ENCODE data around the gene ASTN2.

DNA sequence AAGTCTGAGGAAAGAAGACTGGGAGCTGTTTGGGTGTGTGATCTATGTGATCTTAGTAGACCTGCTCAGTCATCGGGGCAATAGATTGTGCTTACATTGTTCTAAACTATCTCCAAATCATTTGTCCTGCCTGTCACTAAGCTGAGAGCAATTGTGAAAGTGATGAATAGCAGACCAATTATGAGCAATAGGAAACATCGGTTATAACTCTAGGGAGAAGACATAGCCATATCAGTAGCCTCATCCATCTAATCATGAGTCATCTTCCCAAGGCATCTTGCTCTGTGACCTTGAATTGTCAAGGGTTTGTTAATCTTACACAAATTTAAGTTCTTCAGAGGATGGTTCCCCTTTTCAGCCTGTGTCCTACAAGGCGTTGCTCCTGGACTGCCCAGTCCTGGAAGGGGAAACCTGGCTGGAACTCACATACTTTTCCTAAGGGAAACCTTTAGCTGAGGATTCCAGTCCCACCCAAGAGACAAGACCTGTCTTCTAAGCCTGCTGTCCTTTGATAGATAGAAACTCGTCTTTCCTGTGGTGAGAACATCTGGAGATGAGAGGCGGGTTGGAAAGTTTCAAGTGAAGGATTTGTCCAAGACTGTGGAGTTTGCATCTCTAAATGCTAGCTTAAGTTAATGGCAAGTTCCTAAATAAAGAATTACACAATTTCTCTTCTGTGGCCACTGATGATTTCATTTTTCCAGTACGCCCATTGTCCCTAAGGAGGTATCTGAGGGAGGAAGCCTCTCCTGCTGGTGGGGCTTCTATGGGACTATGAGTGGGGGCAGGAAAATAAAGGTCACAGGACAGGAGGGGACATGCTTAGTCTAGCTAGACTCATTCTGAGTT, 781.6 kb downstream of the ASTN2 start:
- TF ChIP-seq, protein P1, sequence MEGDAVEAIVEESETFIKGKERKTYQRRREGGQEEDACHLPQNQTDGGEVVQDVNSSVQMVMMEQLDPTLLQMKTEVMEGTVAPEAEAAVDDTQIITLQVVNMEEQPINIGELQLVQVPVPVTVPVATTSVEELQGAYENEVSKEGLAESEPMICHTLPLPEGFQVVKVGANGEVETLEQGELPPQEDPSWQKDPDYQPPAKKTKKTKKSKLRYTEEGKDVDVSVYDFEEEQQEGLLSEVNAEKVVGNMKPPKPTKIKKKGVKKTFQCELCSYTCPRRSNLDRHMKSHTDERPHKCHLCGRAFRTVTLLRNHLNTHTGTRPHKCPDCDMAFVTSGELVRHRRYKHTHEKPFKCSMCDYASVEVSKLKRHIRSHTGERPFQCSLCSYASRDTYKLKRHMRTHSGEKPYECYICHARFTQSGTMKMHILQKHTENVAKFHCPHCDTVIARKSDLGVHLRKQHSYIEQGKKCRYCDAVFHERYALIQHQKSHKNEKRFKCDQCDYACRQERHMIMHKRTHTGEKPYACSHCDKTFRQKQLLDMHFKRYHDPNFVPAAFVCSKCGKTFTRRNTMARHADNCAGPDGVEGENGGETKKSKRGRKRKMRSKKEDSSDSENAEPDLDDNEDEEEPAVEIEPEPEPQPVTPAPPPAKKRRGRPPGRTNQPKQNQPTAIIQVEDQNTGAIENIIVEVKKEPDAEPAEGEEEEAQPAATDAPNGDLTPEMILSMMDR (IDR thresholded peaks at IDR 0.05): no peak
- no peak for TF ChIP-seq HOXA7 (CRISPR knock-in tag; IDR thresholded peaks at IDR 0.05)
- TF ChIP-seq EP300 (IDR thresholded peaks at IDR 0.05): no peak
- no peak for TF ChIP-seq RARB (CRISPR knock-in tag; IDR thresholded peaks at IDR 0.05)
- TF ChIP-seq EHMT2 (IDR thresholded peaks at IDR 0.05; ENCODE audit: low read depth): no peak
